AG04450 (cell line): Measurements from ENCODE around the gene PRDM5. TPM values are rescaled to one million over a fixed set of nuclear protein-coding genes. Genes with fewer than 3 reads are reported as not detected.
A peak's percentile ranks its signal among the peaks of the same experiment; 100 is the strongest.

Experiments used
- CTCF ChIA-PET: fragments of 300-600, 350-600 bp; formaldehyde crosslinking; extraction: SDS; loops from one replicate; lab custom pipeline; 2022; ENCODE audit warnings: antibody characterized with exemption, inconsistent platforms; lab: Charles Lee
- POLR2A ChIA-PET: fragments of 350-600 bp; formaldehyde crosslinking; extraction: SDS; loops from one replicate; lab custom pipeline; 2021; ENCODE audit warnings: antibody characterized with exemption, inconsistent platforms; lab: Yijun Ruan, JAX
- DNase-seq: peaks from one replicate; pipeline ENCODE4 v3.0.0-alpha.2; 2011; ENCODE audit warnings: low read depth, low spot score
- H3K27ac ChIP-seq: one replicate; pipeline ENCODE4 v1.5.1; 2012; ENCODE audit warnings: low read depth, low read length, control low read depth
- H3K27me3 ChIP-seq: one replicate; pipeline ENCODE4 v1.6.0; 2012; ENCODE audit warnings: low read length; ENCODE audit not compliant: control insufficient read depth, insufficient read depth
- H3K4me3 ChIP-seq: 2 replicates; pipeline ENCODE4 v1.5.1; 2011; ENCODE audit warnings: mild to moderate bottlenecking, low read depth, low read length, control low read depth
- H3K9me3 ChIP-seq: 2 replicates; pipeline ENCODE4 v1.5.1; 2012; ENCODE audit warnings: low read length; ENCODE audit not compliant: control insufficient read depth, insufficient read depth
- CTCF ChIP-seq: IDR thresholded peaks from 2 replicates; pipeline ENCODE4 v1.5.1; 2011; ENCODE audit warnings: low read depth, low read length, control low read depth, inconsistent platforms
- polyA plus RNA-seq: library from polyadenylated mRNA; depleted of rRNA; stranded (reverse); fragments of >200 nt; gene quantifications from 2 replicates; pipeline ENCODE4 v1.2.3, GENCODE V29; 2011

PRDM5 gene
- polyA plus RNA-seq, 1 experiment, result 12.3 TPM

- TF ChIP-seq CTCF, result no peak
- H3K9me3 ChIP-seq, result no peaks in the 10 kb centered on the region
- H3K4me3 ChIP-seq, result peak overlapping the region; percentile 71
- POLR2A ChIA-PET, result interaction anchor here (0.6 kb wide), 1 partner anchor 21 kb away, joined by 3 read pairs; no protein-coding TSS in a partner anchor
- no peaks in the 10 kb centered on the region for H3K27me3 ChIP-seq
- CTCF ChIA-PET, result no interaction called here
- peak; percentile 24 for DNase-seq
- peak overlapping the region; percentile 73 for H3K27ac ChIP-seq
These were observed 808 bp downstream of the PRDM5 start for GRCh38 chr4:120921456-120922380.

GRCh38 chr4:120920666-120921065 lies 1.9 kb downstream of the PRDM5 start:
- no peak overlapping the region for H3K4me3 ChIP-seq
- no peak for TF ChIP-seq CTCF
- no peak for DNase-seq
- no peaks in the 10 kb centered on the region for H3K9me3 ChIP-seq
- CTCF ChIA-PET, result interaction anchor here (0.9 to 2.1 kb wide), 2 partner anchors 57 to 766 kb away, joined by 3 to 15 read pairs; no protein-coding TSS in a partner anchor
- no peak overlapping the region for H3K27ac ChIP-seq
- no peaks in the 10 kb centered on the region for H3K27me3 ChIP-seq
- POLR2A ChIA-PET, result no interaction called here

- Histone ChIP-seq H3K4me3 (no peak overlapping the region), H3K27me3 (no peaks in the 10 kb centered on the region), H3K9me3 (no peaks in the 10 kb centered on the region), H3K27ac (no peak overlapping the region)
- TF ChIP-seq CTCF, result 0 out of 2 replicates have a peak, but pooled peaks have one; percentile 13
- POLR2A ChIA-PET, result no interaction called here
- CTCF ChIA-PET, result interaction anchor here (1.2 to 2.1 kb wide), 2 partner anchors 59 to 75 kb away, joined by 5 to 15 read pairs; no protein-coding TSS in a partner anchor
- DNase-seq, result no peak
These were observed 3.2 kb downstream of the PRDM5 start for GRCh38 chr4:120919358-120919757.

- Histone ChIP-seq H3K9me3 (no peaks in the 10 kb centered on the region), H3K27me3 (no peaks in the 10 kb centered on the region), H3K27ac (no peak overlapping the region), H3K4me3 (no peak overlapping the region)
- ChIA-PET POLR2A (no interaction called here), CTCF (interaction anchor here (1.2 to 2.1 kb wide), 2 partner anchors 59 to 75 kb away, joined by 5 to 15 read pairs; no protein-coding TSS in a partner anchor)
- DNase-seq, result no peak
- no peak for TF ChIP-seq CTCF
These were observed 3.7 kb downstream of the PRDM5 start for GRCh38 chr4:120918788-120919187.

- no peak for TF ChIP-seq CTCF
- H3K9me3 ChIP-seq, result no peaks in the 10 kb centered on the region
- ChIA-PET CTCF (interaction anchor here (0.7 kb wide), 2 partner anchors 255 to 540 kb away, joined by 4 read pairs; no protein-coding TSS in a partner anchor), POLR2A (no interaction called here)
- no peak overlapping the region for H3K4me3 ChIP-seq
- no peak for DNase-seq
- H3K27ac ChIP-seq, result no peak overlapping the region
- H3K27me3 ChIP-seq, result no peaks in the 10 kb centered on the region
These were observed 4.4 kb downstream of the PRDM5 start for GRCh38 chr4:120918092-120918491.
